CD14-positive monocyte (primary cell): ENCODE measurements around the gene RFX3. TPM values are rescaled to one million over a fixed set of nuclear protein-coding genes. Genes with fewer than 3 reads are reported as not detected.

Experiments used
- DNase-seq, 3 donors: peaks; one replicate each; pipeline ENCODE4 v3.0.0-alpha.2; 2011 to 2022
- H2AFZ ChIP-seq: 2 replicates; pipeline ENCODE4 v1.6.0; 2012; ENCODE audit warnings: mild to moderate bottlenecking, low read depth, low read length, inconsistent platforms; ENCODE audit not compliant: insufficient read depth, poor library complexity, severe bottlenecking
- H3K27ac ChIP-seq, 2 donors: 1 replicate in 1 of 2; 2 replicates in 1 of 2; pipeline ENCODE4 v1.5.1; 2012 to 2013; ENCODE audit warnings: low read length in 2 of 2, control low read depth in 1 of 2, inconsistent platforms in 1 of 2, low read depth in 1 of 2, mild to moderate bottlenecking in 1 of 2
- H3K27me3 ChIP-seq, 2 donors: one replicate each; pipeline versions ENCODE4 v1.6.0 to v1.6.1; 2011 to 2013; ENCODE audit warnings: low read length in 2 of 2; ENCODE audit not compliant: control insufficient read depth in 2 of 2, insufficient read depth in 2 of 2
- H3K36me3 ChIP-seq, 2 donors: replicated peaks in 1 of 2; 1 replicate in 1 of 2; 2 replicates in 1 of 2; pipeline versions ENCODE4 v1.5.1 to v1.6.1; 2012 to 2013; ENCODE audit warnings: low read length in 2 of 2, control low read depth in 1 of 2, inconsistent platforms in 1 of 2, mild to moderate bottlenecking in 1 of 2; ENCODE audit not compliant: insufficient read depth in 2 of 2, control insufficient read depth in 1 of 2
- H3K4me1 ChIP-seq, 2 donors: 1 replicate in 1 of 2; 2 replicates in 1 of 2; pipeline versions ENCODE4 v1.5.1 to v1.6.1; 2012 to 2013; ENCODE audit warnings: low read length in 2 of 2, control low read depth in 1 of 2, inconsistent platforms in 1 of 2, mild to moderate bottlenecking in 1 of 2, moderate library complexity in 1 of 2; ENCODE audit not compliant: insufficient read depth in 2 of 2, control insufficient read depth in 1 of 2
- H3K4me2 ChIP-seq: replicated peaks from 2 replicates; pipeline ENCODE3; 2012; ENCODE audit warnings: low read length, moderate library complexity, mild to moderate bottlenecking; ENCODE audit not compliant: poor library complexity, severe bottlenecking; ENCODE audit errors: extremely low read depth
- H3K4me3 ChIP-seq, 3 experiments: fragments of 200-600 bp in 1 of 3; sonication (generic) in 1 of 3; replicated peaks in 1 of 3; 1 replicate in 2 of 3; 2 replicates in 1 of 3; pipeline ENCODE4 v1.5.1; 2011 to 2013; ENCODE audit warnings: low read length in 3 of 3, mild to moderate bottlenecking in 3 of 3, control low read depth in 2 of 3, low read depth in 2 of 3, inconsistent platforms in 1 of 3, moderate library complexity in 1 of 3
- H3K79me2 ChIP-seq: 2 replicates; pipeline ENCODE4 v1.6.0; 2012; ENCODE audit warnings: mild to moderate bottlenecking, control low read depth, inconsistent platforms, low read length, moderate library complexity; ENCODE audit not compliant: insufficient read depth
- H3K9ac ChIP-seq: 2 replicates; pipeline ENCODE4 v1.6.0; 2017; ENCODE audit warnings: low read length, mild to moderate bottlenecking; ENCODE audit not compliant: insufficient read depth, poor library complexity, severe bottlenecking
- H3K9me3 ChIP-seq, 2 donors: replicated peaks in 1 of 2; 1 replicate in 1 of 2; 2 replicates in 1 of 2; pipeline versions ENCODE4 v1.5.1 to v1.6.1; 2012 to 2013; ENCODE audit warnings: low read length in 2 of 2, control low read depth in 1 of 2; ENCODE audit not compliant: control insufficient read depth in 1 of 2, insufficient read depth in 1 of 2
- H4K20me1 ChIP-seq: 2 replicates; pipeline ENCODE4 v1.6.0; 2012; ENCODE audit warnings: mild to moderate bottlenecking, low read length, control low read depth, moderate library complexity; ENCODE audit not compliant: insufficient read depth
- H3K27ac Mint-ChIP-seq, 7 donors: one replicate each; pipeline ENCODE4 v1.8.0; 2020; ENCODE audit warnings: mild to moderate bottlenecking in 7 of 7, mixed read lengths in 7 of 7, moderate library complexity in 6 of 7, inconsistent platforms in 2 of 7
- H3K27me3 Mint-ChIP-seq, 3 donors: one replicate each; pipeline ENCODE4 v1.8.0; 2021 to 2022; ENCODE audit warnings: low read depth in 3 of 3, mild to moderate bottlenecking in 3 of 3, mixed read lengths in 3 of 3, moderate library complexity in 3 of 3, inconsistent platforms in 1 of 3
- H3K36me3 Mint-ChIP-seq, 2 donors: one replicate each; pipeline ENCODE4 v1.8.0; 2020; ENCODE audit warnings: mixed read lengths in 2 of 2, inconsistent platforms in 1 of 2, mild to moderate bottlenecking in 1 of 2
- H3K4me1 Mint-ChIP-seq: one replicate; pipeline ENCODE4 v1.8.0; 2020; ENCODE audit warnings: mild to moderate bottlenecking, mixed read lengths
- H3K4me3 Mint-ChIP-seq, 2 donors: one replicate each; pipeline ENCODE4 v1.8.0; 2020; ENCODE audit warnings: mild to moderate bottlenecking in 2 of 2, mixed read lengths in 2 of 2, moderate library complexity in 1 of 2
- H3K9me3 Mint-ChIP-seq, 7 donors: one replicate each; pipeline ENCODE4 v1.8.0; 2020 to 2022; ENCODE audit warnings: mixed read lengths in 7 of 7, mild to moderate bottlenecking in 6 of 7, moderate library complexity in 6 of 7, inconsistent platforms in 2 of 7
- CTCF ChIP-seq: fragments of 200-600 bp; IDR thresholded peaks from one replicate; pipeline ENCODE4 v1.8.0; 2022; ENCODE audit warnings: antibody characterized with exemption, mild to moderate bottlenecking
- WGBS: methylation state at CpG from one replicate; pipeline ENCODE4 v1.1.5; 2013; ENCODE audit warnings: missing lambda C conversion rate; ENCODE audit not compliant: insufficient coverage; 5-methylcytosine and 5-hydroxymethylcytosine counted together
- intact Hi-C, 2 donors: fragments of 100-400 bp; cut with micrococcal nuclease; formaldehyde crosslinking; loops; one replicate each; pipeline versions ENCODE4 v1.15.0 to v1.15.1; 2023
- polyA plus RNA-seq, 3 donors: library from polyadenylated mRNA; depleted of rRNA in 1 of 3; unstranded in 2 of 3; stranded (reverse) in 1 of 3; fragments of 300-500 nt in 2 of 3; fragments of >200 nt in 1 of 3; fragmentation: Illumina TruSeq in 2 of 3; gene quantifications; 1 replicate in 2 of 3; 2 replicates in 1 of 3; pipeline ENCODE4 v1.2.3, GENCODE V29; 2012 to 2021

The RFX3 gene
- polyA plus RNA-seq, 3 donors, result 1.7 to 5.2 (median 3.2) TPM

- Histone ChIP-seq H3K27ac (no peak overlapping the region), H3K9me3 (no peaks in the 10 kb centered on the region), H2AFZ (no peak overlapping the region), H3K79me2 (peaks cover 15% of the 10 kb centered on the region), H3K36me3 (no peaks in the 10 kb centered on the region), H3K9ac (no peak overlapping the region), H3K4me1 (peaks cover 15 to 32% of the 10 kb centered on the region in 2 donors), H3K27me3 (no peaks in the 10 kb centered on the region), H4K20me1 (peaks cover 2% of the 10 kb centered on the region), H3K4me2 (no peak overlapping the region), H3K4me3 (no peak overlapping the region)
- intact Hi-C loops, result no loop called here
- H3K4me1 Mint-ChIP-seq, result peaks cover 26% of the 10 kb centered on the region
- no peaks in the 10 kb centered on the region for H3K27me3 Mint-ChIP-seq
- H3K4me3 Mint-ChIP-seq, result peak overlapping the region in 1 of 2 donors; percentile 53
- H3K27ac Mint-ChIP-seq, result peak overlapping the region in 2 of 7 donors; percentile 26 to 76
- no peaks in the 10 kb centered on the region for H3K36me3 Mint-ChIP-seq
- DNase-seq, result peak in 2 of 3 donors; percentile 26 to 49
- no CpG with 5 or more reads among the region's 2 CpGs for WGBS
- no peak for TF ChIP-seq CTCF
- H3K9me3 Mint-ChIP-seq, result no peaks in the 10 kb centered on the region
Measured at GRCh38 chr9:3513265-3513818, 12.5 kb downstream of the RFX3 start.

- H3K4me1 ChIP-seq, result peaks cover 21 to 46% of the 10 kb centered on the region in 2 donors
- no peak overlapping the region for H3K4me3 Mint-ChIP-seq
- no peaks in the 10 kb centered on the region for H3K36me3 Mint-ChIP-seq
- H3K4me1 Mint-ChIP-seq, result peaks cover 37% of the 10 kb centered on the region
- no peaks in the 10 kb centered on the region for H3K36me3 ChIP-seq
- H3K9me3 Mint-ChIP-seq, result no peaks in the 10 kb centered on the region
- no peaks in the 10 kb centered on the region for H3K27me3 ChIP-seq
- no peak overlapping the region for H3K4me3 ChIP-seq
- no peaks in the 10 kb centered on the region for H4K20me1 ChIP-seq
- peak overlapping the region in 6 of 7 donors; percentile 5 to 74 (median 18) for H3K27ac Mint-ChIP-seq
- H3K79me2 ChIP-seq, result peaks cover 15% of the 10 kb centered on the region
- DNase-seq, result peak in 2 of 3 donors; percentile 12 to 46
- H3K9ac ChIP-seq, result no peak overlapping the region
- H3K27me3 Mint-ChIP-seq, result no peaks in the 10 kb centered on the region
- WGBS, result no CpG with 5 or more reads among the region's 1 CpG
- no peak for TF ChIP-seq CTCF
- H3K4me2 ChIP-seq, result no peak overlapping the region
- no peaks in the 10 kb centered on the region for H3K9me3 ChIP-seq
- intact Hi-C loops, result no loop called here
- H3K27ac ChIP-seq, result peak overlapping the region in 1 of 2 donors; percentile 60
- H2AFZ ChIP-seq, result peak overlapping the region; percentile 60
Measured at GRCh38 chr9:3511551-3511950, 14.2 kb downstream of the RFX3 start.
